Keratinocyte (primary cell): ENCODE data around the gene CNPPD1.

Experiments used
- CTCF ChIP-seq, 3 experiments: IDR thresholded peaks in 1 of 3; conservative IDR thresholded peaks in 1 of 3; optimal IDR thresholded peaks in 1 of 3; 2 replicates in 2 of 3; 3 replicates in 1 of 3; pipeline versions ENCODE3 to v1.5.1; 2011; ENCODE audit warnings: low read length in 3 of 3, mild to moderate bottlenecking in 3 of 3, moderate library complexity in 2 of 3, control low read depth in 1 of 3, inconsistent platforms in 1 of 3; ENCODE audit not compliant: insufficient read depth in 2 of 3; ENCODE audit errors: extremely low read depth in 1 of 3
- EZH2 ChIP-seq: IDR thresholded peaks from one replicate; pipeline ENCODE4 v1.6.1; 2012; ENCODE audit warnings: inconsistent platforms, mild to moderate bottlenecking, low read length, moderate library complexity

- TF ChIP-seq CTCF (optimal IDR thresholded peaks at IDR 0.05 in 1 of 3, IDR thresholded peaks at IDR 0.05 in 1 of 3, conservative IDR thresholded peaks at IDR 0.05 in 1 of 3; ENCODE audit: extremely low read depth in 1 of 3, insufficient read depth in 2 of 3, low read length in 3 of 3) (no peak), EZH2 (no peak)
These were observed 6.6 kb downstream of the CNPPD1 start, which contains the start of gene SLC23A3 for GRCh38 chr2:219169930-219170654.
